K562 (cell line): Measurements from ENCODE around the gene DCAF12. TPM values are rescaled to one million over a fixed set of nuclear protein-coding genes. Genes with fewer than 3 reads are reported as not detected.

Experiments used
- ATAC-seq: fragments of 200-7000 bp; cut with Tn5 transposase; 3 replicates; pipeline ENCODE4 v1.9.1; 2020; ENCODE audit warnings: moderate library complexity
- BruUV-seq: library from RNA; stranded (reverse); fragments of 400-500 nt; replicated peaks from 2 replicates; lab custom pipeline; 2021; lab: Mats Ljungman, UMichigan
- CTCF ChIA-PET: fragments of 300-600 bp; formaldehyde crosslinking; extraction: SDS; loops from one replicate; lab custom pipeline; 2021; ENCODE audit warnings: low intra/inter-chr PET ratio; lab: Yijun Ruan, JAX
- POLR2A ChIA-PET: fragments of 300-600, 350-650 bp; sonication (Branson Sonifier 250); formaldehyde crosslinking; extraction: SDS; loops from one replicate; lab custom pipeline; 2021; ENCODE audit warnings: antibody characterized with exemption, inconsistent platforms; lab: Yijun Ruan, JAX
- DNase-seq, 4 experiments: peaks; one replicate each; pipeline versions ENCODE4 v3.0.0 to v3.0.0-alpha.2; 2011 to 2018; ENCODE audit warnings: low spot score in 3 of 4, mixed read lengths in 3 of 4; ENCODE audit errors: extremely low read depth in 1 of 4
- FAIRE-seq: peaks from 2 replicates; lab custom pipeline; 2011; peaks lifted over from hg19 to GRCh38; lab: Jason Lieb, UNC
- H2AFZ ChIP-seq: 2 replicates; pipeline ENCODE4 v1.6.0; 2011; ENCODE audit warnings: low read depth, low read length, control low read depth, inconsistent platforms
- H3K27ac ChIP-seq: fragments of 200-600 bp; 3 replicates; pipeline ENCODE4 v1.8.0; 2011; ENCODE audit warnings: low read depth, mild to moderate bottlenecking, control low read depth, inconsistent platforms, low read length, moderate library complexity, mixed read lengths; ENCODE audit errors: extremely low read depth
- H3K27me3 ChIP-seq, 2 experiments: fragments of 300-600 bp in 1 of 2; 2 replicates in 1 of 2; 3 replicates in 1 of 2; pipeline versions ENCODE4 v1.6.0 to v1.8.0; 2011; ENCODE audit warnings: inconsistent platforms in 2 of 2, low read length in 2 of 2, mild to moderate bottlenecking in 1 of 2, mixed read lengths in 1 of 2, moderate library complexity in 1 of 2; ENCODE audit not compliant: control insufficient read depth in 2 of 2, insufficient read depth in 2 of 2
- H3K36me3 ChIP-seq: fragments of 300-600 bp; 3 replicates; pipeline ENCODE4 v1.8.0; 2011; ENCODE audit warnings: mild to moderate bottlenecking, low read length, inconsistent platforms; ENCODE audit not compliant: control insufficient read depth, insufficient read depth
- H3K4me1 ChIP-seq, 2 experiments: fragments of 200-600 bp in 1 of 2; replicated peaks in 1 of 2; 2 replicates in 1 of 2; 3 replicates in 1 of 2; pipeline versions ENCODE4 v1.5.1 to v1.8.0; 2011; ENCODE audit warnings: inconsistent platforms in 2 of 2, low read length in 2 of 2, mild to moderate bottlenecking in 1 of 2, mixed read lengths in 1 of 2, moderate library complexity in 1 of 2; ENCODE audit not compliant: control insufficient read depth in 2 of 2, insufficient read depth in 2 of 2
- H3K4me2 ChIP-seq: 2 replicates; pipeline ENCODE4 v1.6.1; 2011; ENCODE audit warnings: low read length, control low read depth, inconsistent platforms, mixed read lengths; ENCODE audit not compliant: insufficient read depth
- H3K4me3 ChIP-seq: fragments of 200-600 bp; sonication (generic), shearing (Covaris generic); 2 replicates; pipeline ENCODE4 v1.5.1; 2016; ENCODE audit warnings: control low read depth, inconsistent platforms
- H3K79me2 ChIP-seq: fragments of 200-600 bp; 3 replicates; pipeline ENCODE4 v1.8.0; 2011; ENCODE audit warnings: low read length, inconsistent platforms; ENCODE audit not compliant: control insufficient read depth, insufficient read depth
- H3K9ac ChIP-seq, 2 experiments: 2 replicates each; pipeline versions ENCODE4 v1.6.0 to v1.6.1; 2011; ENCODE audit warnings: low read depth in 2 of 2, low read length in 2 of 2, control low read depth in 1 of 2, inconsistent platforms in 1 of 2, mild to moderate bottlenecking in 1 of 2, mixed read lengths in 1 of 2; ENCODE audit not compliant: insufficient read depth in 1 of 2
- H3K9me1 ChIP-seq: one replicate; pipeline ENCODE4 v1.6.0; 2011; ENCODE audit warnings: inconsistent platforms, mild to moderate bottlenecking, low read length, moderate library complexity; ENCODE audit not compliant: control insufficient read depth, insufficient read depth
- H3K9me3 ChIP-seq: replicated peaks from 2 replicates; pipeline ENCODE4 v1.5.1; 2011; ENCODE audit warnings: low read depth, low read length, inconsistent platforms; ENCODE audit not compliant: control insufficient read depth, insufficient read depth
- H4K20me1 ChIP-seq: replicated peaks from 2 replicates; pipeline ENCODE4 v1.6.1; 2011; ENCODE audit warnings: low read length, inconsistent platforms, mixed read lengths; ENCODE audit not compliant: control insufficient read depth, insufficient read depth
- BRD9 ChIP-seq: fragments of 450-650 bp; IDR thresholded peaks from 2 replicates; pipeline ENCODE4 v1.6.1; 2018; ENCODE audit warnings: low read depth; ENCODE audit not compliant: partially characterized antibody
- FOXJ3 ChIP-seq: sonication (generic); formaldehyde crosslinking; IDR thresholded peaks from 2 replicates; pipeline ENCODE4 v1.4.0; 2020; ENCODE audit warnings: mild to moderate bottlenecking, missing genetic modification reagents
- KAT7 ChIP-seq: sonication (generic); formaldehyde crosslinking; IDR thresholded peaks from 2 replicates; pipeline ENCODE4 v1.8.0; 2022; ENCODE audit warnings: missing genetic modification reagents, mild to moderate bottlenecking, borderline replicate concordance
- ZFX ChIP-seq: sonication (generic); formaldehyde crosslinking; IDR thresholded peaks from 2 replicates; pipeline ENCODE4 v1.8.0; 2022; ENCODE audit warnings: mild to moderate bottlenecking, missing genetic modification reagents, moderate library complexity
- WGBS: fragments of 100-300 bp; shearing (Covaris generic); methylation state at CpG from one replicate; pipeline ENCODE4 v1.1.6; 2016; ENCODE audit warnings: low coverage, mixed read lengths; ENCODE audit not compliant: insufficient coverage; ENCODE audit errors: missing lambda C conversion rate; 5-methylcytosine and 5-hydroxymethylcytosine counted together
- in situ Hi-C: fragments of 300-500 bp; cut with MboI; formaldehyde crosslinking; loops from 4 replicates; pipeline ENCODE4 v1.15.0; 2018; ENCODE audit warnings: inconsistent platforms, mixed read lengths
- intact Hi-C: fragments of 100-400 bp; cut with micrococcal nuclease; formaldehyde crosslinking; loops from 2 replicates; pipeline ENCODE4 v1.14.2; 2022
- polyA plus RNA-seq, 8 experiments: library from polyadenylated mRNA; depleted of rRNA in 4 of 8; stranded (reverse) in 5 of 8; unstranded in 3 of 8; fragments of >200 nt; fragmentation: Nextera tagmentation in 2 of 8; fragmentation: Illumina TruSeq in 1 of 8; extraction: Ambion mirVana in 2 of 8; extraction: Trizol in 1 of 8; gene quantifications; 2 replicates each; pipeline versions ENCODE4 v1.2.1 to v1.2.3, GENCODE V29; 2011 to 2014; ENCODE audit warnings: inconsistent platforms in 1 of 8, missing spikeins in 1 of 8
- total RNA-seq, 7 experiments: library from RNA; depleted of rRNA in 6 of 7; stranded (reverse); fragments of >200 nt in 6 of 7; fragmentation: Illumina TruSeq in 2 of 7; extraction: Trizol in 2 of 7; gene quantifications; 2 replicates each; pipeline versions ENCODE4 v1.2.1 to v1.2.3, GENCODE V29; 2011 to 2021; ENCODE audit warnings: low replicate concordance in 1 of 7
- TF ChIP-seq, protein P1 (sequence below): sonication (generic); formaldehyde crosslinking; IDR thresholded peaks from 2 replicates; pipeline ENCODE4 v1.9.0; 2022; ENCODE audit warnings: mild to moderate bottlenecking, missing genetic modification reagents
- TF ChIP-seq, protein P2 (sequence below): fragments of 250-450 bp; sonication (Bioruptor Pico); IDR thresholded peaks from 2 replicates; pipeline ENCODE4 v1.8.0; 2022; ENCODE audit warnings: inconsistent platforms, mild to moderate bottlenecking, moderate library complexity, borderline replicate concordance

The DCAF12 gene
- total and polyA plus RNA-seq, 9 of the 15 experiments (the other 6 are each of a cell fraction or from before 2014, with no cell fraction given), result 10.9 to 59.6 (median 30.8) TPM

GRCh38 chr9:34143116-34143515, 16.6 kb upstream of the DCAF12 start:
- H3K4me1 ChIP-seq, result peaks cover 10 to 11% of the 10 kb centered on the region in 2 experiments; a peak in 3 of 5 replicates
- no peaks in the 10 kb centered on the region for H3K36me3 ChIP-seq
- 94% methylated on average over 2 of the region's 2 CpGs for WGBS
- no peak for ATAC-seq
- intact Hi-C loops (no loop called here), in situ Hi-C loops (no loop called here)
- no peaks in the 10 kb centered on the region for H3K9me1 ChIP-seq
- ChIA-PET POLR2A (no interaction called here), CTCF (no interaction called here)
- FAIRE-seq, result no peak
- no peak overlapping the region for H3K4me2 ChIP-seq
- TF ChIP-seq BRD9 (no peak), FOXJ3 (CRISPR knock-in tag) (no peak), KAT7 (CRISPR knock-in tag) (no peak), ZFX (CRISPR knock-in tag) (no peak)
- TF ChIP-seq, protein P1, sequence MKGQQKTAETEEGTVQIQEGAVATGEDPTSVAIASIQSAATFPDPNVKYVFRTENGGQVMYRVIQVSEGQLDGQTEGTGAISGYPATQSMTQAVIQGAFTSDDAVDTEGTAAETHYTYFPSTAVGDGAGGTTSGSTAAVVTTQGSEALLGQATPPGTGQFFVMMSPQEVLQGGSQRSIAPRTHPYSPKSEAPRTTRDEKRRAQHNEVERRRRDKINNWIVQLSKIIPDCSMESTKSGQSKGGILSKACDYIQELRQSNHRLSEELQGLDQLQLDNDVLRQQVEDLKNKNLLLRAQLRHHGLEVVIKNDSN (CRISPR knock-in tag), result no peak
- TF ChIP-seq, protein P2, sequence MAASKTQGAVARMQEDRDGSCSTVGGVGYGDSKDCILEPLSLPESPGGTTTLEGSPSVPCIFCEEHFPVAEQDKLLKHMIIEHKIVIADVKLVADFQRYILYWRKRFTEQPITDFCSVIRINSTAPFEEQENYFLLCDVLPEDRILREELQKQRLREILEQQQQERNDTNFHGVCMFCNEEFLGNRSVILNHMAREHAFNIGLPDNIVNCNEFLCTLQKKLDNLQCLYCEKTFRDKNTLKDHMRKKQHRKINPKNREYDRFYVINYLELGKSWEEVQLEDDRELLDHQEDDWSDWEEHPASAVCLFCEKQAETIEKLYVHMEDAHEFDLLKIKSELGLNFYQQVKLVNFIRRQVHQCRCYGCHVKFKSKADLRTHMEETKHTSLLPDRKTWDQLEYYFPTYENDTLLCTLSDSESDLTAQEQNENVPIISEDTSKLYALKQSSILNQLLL (CRISPR knock-in tag), result no peak
- H3K9me3 ChIP-seq, result no peaks in the 10 kb centered on the region
- H3K79me2 ChIP-seq, result no peaks in the 10 kb centered on the region
- no peaks in the 10 kb centered on the region for H3K27me3 ChIP-seq
- no peak for DNase-seq
- H3K27ac ChIP-seq, result no peak overlapping the region
- no peak overlapping the region for H3K4me3 ChIP-seq
- no peaks in the 10 kb centered on the region for H4K20me1 ChIP-seq
- H3K9ac ChIP-seq, result no peak overlapping the region
- no TSS peak for BruUV-seq
- H2AFZ ChIP-seq, result peak overlapping the region; percentile 48
